ENCODE data around the gene MIS12. TPM values are rescaled to one million over a fixed set of nuclear protein-coding genes. Genes with fewer than 3 reads are reported as not detected.

Gene MIS12
- total RNA-seq, 1 experiment from 2014 or later, result 13.3 TPM

DNA sequence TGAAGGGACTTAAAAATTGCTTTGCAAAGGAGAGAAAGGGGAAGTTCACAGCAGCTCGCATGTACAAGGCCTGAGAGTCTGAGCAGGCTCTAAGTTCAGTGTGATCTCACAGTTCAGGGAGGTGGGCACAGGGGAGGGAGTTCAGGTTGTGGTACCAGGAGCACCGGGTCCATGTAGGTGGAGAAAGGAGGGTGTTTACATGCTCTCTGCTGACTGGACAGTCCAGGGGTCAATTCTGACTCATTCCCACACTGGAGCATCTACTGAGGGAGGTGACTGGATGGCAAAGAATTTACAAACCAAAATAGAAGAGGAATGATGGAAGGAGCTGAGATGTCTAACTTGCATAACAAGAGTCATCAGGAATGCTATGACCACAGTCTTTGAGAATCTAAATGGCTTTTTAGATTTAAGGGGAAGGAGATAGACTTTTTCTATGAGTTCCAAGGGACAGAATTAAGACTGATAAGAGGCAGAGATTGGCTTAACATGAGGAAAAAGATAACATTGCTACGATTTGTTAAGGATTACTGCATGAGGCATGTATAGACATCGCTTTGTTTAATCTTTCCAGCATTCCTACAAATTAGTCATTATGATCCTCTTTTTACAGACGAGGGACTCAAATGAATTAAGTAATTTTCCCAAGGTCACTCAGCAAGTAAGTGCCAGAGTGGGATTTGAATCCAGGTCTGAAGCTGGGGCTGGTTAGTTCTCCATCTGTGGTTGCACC, 29.9 kb downstream of the MIS12 start:
- no peaks in the 10 kb centered on the region for H3K27me3 ChIP-seq
- H3K4me3 ChIP-seq, result no peak overlapping the region
- no peaks in the 10 kb centered on the region for H3K36me3 ChIP-seq
- peak; percentile 83 for DNase-seq
- no peaks in the 10 kb centered on the region for H3K9me3 ChIP-seq

DNA sequence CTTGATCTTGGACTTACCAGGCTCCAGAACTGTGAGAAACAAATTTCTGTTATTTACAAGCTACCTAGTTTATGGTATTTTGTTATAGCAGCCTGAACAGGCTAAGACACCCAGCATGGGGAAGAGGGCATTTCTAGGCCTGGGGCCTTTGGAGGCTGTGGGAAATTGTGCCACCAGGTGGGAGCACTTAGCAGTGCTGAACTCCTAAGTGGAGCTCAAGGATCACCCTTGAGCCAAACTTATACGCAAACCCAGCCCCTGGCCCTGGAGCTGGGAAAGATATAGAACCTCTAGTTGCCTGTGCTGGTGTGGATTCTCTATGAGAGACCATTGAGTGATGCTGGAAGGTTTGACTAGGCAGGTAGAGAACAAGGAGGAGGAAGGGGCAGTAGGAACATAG, 36.1 kb downstream of the MIS12 start:
- no peak for DNase-seq
- Histone ChIP-seq H3K4me3 (no peak overlapping the region), H3K9me3 (no peaks in the 10 kb centered on the region), H3K27me3 (no peaks in the 10 kb centered on the region), H3K36me3 (no peaks in the 10 kb centered on the region)

DNA sequence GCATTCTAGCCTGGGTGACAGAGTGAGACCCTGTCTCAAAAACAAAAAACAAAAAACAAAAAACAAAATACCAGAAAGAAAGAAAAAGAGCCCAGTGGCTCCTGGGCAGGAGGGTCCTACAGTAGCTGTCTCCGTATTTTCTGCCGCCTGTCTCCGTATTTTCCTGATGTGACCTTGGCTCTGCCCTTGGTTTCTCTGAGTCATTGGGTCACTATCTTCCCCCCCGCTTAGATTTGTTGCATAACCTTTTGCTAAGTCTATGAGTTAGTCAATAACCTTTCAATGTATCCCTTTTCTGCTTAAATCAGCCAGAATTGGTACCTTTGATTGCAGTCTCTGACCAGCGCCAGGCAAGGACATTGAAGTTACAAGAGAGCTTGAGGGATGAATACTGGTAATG, 36.9 kb downstream of the MIS12 start:
- Histone ChIP-seq H3K36me3 (no peaks in the 10 kb centered on the region), H3K27me3 (no peaks in the 10 kb centered on the region), H3K9me3 (no peaks in the 10 kb centered on the region), H3K4me3 (no peak overlapping the region)
- no peak for DNase-seq

DNA sequence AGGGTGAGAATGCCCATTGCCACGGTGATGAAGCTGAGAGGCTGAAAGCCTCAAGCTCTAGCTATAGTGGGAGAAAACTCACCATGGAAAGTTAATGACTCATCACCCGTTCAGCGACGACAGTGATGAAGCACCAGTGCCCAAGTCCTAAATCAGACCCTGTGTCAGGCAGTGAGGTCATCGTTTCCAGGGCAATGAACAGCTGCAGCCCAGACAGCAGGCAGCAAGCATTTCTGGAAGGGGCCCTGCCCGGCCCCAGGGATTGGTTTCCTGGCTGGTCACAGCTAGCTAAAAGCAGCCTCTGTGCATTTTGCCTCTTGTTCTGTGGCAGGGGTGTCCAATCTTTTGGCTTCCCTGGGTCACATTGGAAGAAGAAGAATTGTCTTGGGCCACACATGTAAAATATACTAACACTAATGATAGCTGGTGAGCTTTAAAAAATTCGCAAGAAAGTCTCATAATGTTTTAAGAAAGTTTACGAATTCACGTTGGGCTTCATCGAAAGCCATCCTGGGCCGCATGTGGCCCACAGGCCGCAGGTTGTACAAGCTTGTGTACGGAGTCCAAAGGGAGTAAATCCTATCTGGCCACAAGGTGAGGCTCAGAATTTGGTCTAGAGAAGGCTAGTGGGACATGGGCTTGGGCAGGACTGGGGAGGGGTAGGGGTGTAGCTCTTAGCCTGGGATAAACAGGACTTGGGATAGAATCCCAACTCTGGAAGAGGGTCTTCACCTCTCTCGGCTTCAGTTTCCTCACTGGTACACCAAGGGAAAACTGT, 40.6 kb downstream of the MIS12 start:
- Histone ChIP-seq H3K4me3 (no peak overlapping the region), H3K9me3 (no peaks in the 10 kb centered on the region), H3K27me3 (no peaks in the 10 kb centered on the region), H3K36me3 (no peaks in the 10 kb centered on the region)
- peak; percentile 92 for DNase-seq

DNA sequence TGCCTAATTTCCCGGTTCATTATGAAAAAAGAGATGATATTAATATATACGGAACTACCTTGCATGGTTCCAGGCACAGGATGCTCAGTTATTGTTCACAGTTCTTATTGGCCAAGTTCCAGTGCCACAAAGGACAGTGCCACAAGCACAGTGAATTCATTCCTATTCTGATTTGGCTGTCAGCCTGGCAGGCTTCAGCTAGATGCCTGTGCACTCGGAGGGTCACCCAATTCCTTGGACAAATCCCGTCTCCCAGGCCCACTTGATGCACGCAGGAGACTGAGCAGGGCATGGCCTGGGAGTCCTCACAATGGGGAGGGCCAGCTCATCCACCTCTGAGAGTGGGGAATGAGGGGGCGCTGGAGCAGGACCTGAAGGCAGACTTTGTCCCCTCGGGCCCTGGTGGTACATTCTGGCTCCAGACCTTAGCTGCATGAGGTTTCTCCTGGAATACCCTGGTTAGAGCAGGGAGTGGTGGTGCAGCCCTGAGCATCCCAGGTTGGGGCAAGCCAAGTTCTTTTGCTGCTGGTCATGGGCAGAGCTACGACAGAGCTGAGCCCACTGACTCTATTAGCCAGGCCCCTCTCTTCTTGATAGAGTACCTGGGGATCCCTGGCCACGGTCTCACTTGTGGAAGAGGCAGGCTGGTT, 41.4 kb downstream of the MIS12 start:
- Histone ChIP-seq H3K36me3 (no peaks in the 10 kb centered on the region), H3K4me3 (no peak overlapping the region), H3K27me3 (no peaks in the 10 kb centered on the region), H3K9me3 (no peaks in the 10 kb centered on the region)
- DNase-seq, result no peak

DNA sequence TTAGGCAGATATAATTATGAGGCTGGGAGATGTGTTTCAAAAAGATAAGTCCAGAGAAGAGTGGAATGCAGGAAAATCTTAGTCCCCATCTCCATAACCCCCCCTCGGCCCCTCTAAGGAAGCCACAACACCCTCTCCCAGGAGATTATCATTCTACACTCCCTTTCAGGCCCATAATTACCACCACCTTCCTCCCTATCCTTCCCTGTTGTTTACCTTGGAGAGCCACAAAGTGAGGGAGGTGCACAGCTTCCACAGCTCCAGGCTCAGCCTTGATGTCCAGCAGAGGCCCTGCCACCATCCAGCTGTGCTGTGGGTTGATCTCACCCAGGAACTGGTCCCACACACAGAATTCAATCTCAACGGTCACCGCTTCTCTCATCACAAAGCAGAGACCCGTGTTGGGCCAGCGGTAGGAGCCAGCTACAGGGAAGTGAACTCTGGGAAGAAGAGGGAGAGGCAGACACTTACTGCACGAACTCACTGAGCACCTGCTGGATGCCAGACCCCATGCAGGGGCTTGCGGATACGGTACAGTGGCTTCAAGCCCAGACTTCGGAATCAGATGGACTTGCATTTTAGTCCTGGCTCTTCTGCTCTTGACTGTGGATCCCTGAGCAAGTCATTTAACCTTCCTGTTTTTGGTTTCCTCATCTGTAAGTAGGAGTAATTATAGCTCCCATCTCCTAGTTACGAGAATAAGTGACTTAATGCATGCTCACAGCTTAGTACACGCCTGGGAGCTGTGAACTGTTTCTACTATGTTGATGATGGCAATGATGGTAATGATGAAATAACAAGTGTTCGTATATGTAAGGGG, 44.1 kb downstream of the MIS12 start:
- Histone ChIP-seq H3K9me3 (no peaks in the 10 kb centered on the region), H3K36me3 (no peaks in the 10 kb centered on the region), H3K4me3 (no peak overlapping the region), H3K27me3 (no peaks in the 10 kb centered on the region)
- DNase-seq, result no peak

DNA sequence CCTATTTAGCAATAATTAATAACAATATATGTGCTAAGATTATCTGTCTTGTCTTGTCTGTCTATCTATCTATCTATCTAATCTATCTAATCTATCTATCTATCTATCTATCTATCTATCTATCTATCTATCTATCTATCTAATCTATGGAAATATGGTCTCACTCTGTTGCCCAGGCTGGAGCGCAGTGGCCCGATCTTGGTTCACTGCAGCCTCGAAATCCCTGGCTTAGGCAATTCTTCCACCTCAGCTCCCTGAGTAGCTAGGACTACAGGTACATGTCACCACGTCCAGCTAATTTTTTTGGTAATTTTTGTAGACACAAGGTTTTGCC, 44.7 kb downstream of the MIS12 start:
- Histone ChIP-seq H3K27me3 (no peaks in the 10 kb centered on the region), H3K4me3 (no peak overlapping the region), H3K36me3 (no peaks in the 10 kb centered on the region), H3K9me3 (no peaks in the 10 kb centered on the region)
- no peak for DNase-seq

DNA sequence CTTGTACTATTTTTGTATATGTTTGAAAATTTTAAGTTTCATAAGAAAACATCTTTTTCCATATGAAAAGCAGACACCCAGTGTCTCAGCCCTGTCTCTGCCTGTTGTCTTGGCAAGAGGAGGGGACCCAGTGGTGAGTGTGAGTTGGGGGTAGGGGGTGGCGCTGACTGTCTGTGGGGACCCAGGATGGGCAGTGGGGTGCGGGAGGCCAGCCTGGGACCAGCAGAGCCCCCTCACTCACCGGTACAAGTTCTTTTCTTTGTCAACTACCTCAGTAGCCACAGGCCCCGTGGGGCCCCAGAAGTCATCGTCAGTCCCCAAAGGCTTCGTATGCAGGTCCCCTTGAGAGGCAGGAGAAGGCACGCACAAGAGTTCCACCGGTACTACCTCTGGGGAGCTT, 46.2 kb downstream of the MIS12 start:
- DNase-seq, result no peak
- Histone ChIP-seq H3K9me3 (no peaks in the 10 kb centered on the region), H3K4me3 (no peak overlapping the region), H3K36me3 (no peaks in the 10 kb centered on the region), H3K27me3 (no peaks in the 10 kb centered on the region)

DNA sequence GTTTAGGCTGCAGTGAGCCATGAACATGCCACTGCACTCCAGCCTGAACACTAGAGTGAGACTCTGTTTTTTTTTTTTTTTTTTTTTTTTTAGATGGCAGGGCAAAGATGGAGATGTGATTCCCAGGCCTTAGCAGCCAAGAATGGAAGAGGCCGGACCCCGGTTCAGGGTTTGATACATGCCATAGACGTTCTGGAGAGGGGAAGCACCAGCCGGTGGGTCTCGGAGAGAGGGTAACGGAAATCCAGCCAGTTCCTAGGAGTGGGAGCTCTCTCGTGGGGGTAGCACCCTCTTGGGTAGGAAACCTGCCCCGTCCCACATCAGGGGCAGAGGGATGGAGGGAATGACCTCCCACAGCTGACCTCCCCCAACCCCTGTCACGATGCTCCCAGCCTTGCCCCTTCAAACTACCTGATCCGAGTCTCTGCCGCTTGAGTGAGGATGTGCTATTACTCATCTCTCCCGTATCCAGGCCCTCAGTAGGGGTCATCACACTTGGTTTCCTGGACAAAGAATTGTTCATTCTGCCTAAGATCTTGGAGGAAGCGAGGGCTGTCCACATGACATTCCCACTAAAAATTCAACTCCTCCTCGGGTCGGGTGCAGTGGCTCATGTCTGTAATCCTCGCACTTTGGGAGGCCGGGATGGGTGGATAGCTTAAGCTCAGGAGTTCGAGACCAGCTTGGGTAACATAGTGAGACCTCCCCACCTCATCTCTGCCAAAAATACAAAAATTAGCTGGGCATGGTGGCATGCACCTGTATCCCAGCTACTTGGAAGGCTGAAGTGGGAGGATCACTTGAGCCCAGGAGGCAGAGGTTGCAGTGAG, 47.3 kb downstream of the MIS12 start:
- Histone ChIP-seq H3K36me3 (no peaks in the 10 kb centered on the region), H3K4me3 (no peak overlapping the region), H3K9me3 (no peaks in the 10 kb centered on the region), H3K27me3 (no peaks in the 10 kb centered on the region)
- DNase-seq, result no peak

DNA sequence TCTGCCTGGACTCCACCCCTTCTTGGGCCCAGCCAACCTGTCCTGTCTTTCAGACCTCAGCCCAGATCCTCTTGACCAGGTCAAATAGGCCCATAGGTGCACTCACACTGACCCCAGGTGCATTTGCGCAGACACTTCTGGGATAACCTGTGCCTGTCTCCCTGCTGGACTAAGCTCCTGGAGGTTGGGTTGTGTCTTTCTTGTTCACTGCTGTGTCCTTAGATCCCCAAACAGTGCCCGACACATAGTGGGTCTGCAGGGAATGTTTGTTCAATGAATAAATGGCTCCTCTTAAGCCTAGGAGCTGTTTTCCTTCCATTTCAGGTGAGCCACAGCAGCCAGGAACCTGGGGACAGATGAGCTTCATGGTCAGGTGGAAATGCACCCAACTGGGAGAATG, 49.1 kb downstream of the MIS12 start:
- Histone ChIP-seq H3K36me3 (no peaks in the 10 kb centered on the region), H3K27me3 (no peaks in the 10 kb centered on the region), H3K4me3 (no peak overlapping the region), H3K9me3 (no peaks in the 10 kb centered on the region)
- no peak for DNase-seq

DNA sequence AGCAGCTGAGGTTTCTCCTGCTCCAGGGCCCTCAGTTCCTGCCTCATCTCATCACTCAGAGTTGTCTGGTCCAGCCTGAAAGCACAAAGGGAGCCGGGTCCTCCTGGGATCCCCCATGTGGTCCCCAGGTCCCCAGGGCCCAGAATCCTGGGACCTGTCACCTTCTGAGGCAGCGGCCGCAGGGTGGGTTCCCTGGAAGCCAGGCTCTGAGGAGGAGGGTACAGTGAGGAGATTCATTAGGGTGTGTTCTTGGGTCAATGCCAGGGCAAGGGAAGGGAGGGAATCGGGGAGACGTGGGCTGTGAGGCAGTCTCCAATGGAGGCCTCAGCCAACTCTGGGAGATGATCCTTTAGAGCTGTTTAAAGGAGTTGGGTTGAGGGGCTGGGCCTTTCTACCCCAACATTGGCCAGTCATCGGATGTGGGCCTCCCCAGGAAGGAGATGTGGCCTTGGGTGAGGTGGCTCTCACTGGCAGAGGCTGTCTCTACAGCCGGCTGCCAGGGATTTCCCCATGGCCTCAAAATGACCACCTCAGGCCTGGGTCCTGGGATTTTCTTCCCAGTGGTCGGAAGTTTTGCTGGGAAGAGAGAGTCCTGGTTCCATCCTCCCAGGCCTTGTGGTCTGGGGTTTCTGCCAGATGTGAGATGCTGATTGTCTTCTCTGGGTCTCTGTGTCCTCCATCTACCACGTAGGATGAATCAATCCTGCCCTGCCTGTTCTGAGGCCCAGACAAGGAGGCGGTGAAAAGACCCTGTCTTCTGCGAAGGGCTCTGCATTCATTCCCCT, 50.7 kb downstream of the MIS12 start:
- DNase-seq, result no peak
- Histone ChIP-seq H3K27me3 (no peaks in the 10 kb centered on the region), H3K4me3 (no peak overlapping the region), H3K9me3 (no peaks in the 10 kb centered on the region), H3K36me3 (no peaks in the 10 kb centered on the region)

DNA sequence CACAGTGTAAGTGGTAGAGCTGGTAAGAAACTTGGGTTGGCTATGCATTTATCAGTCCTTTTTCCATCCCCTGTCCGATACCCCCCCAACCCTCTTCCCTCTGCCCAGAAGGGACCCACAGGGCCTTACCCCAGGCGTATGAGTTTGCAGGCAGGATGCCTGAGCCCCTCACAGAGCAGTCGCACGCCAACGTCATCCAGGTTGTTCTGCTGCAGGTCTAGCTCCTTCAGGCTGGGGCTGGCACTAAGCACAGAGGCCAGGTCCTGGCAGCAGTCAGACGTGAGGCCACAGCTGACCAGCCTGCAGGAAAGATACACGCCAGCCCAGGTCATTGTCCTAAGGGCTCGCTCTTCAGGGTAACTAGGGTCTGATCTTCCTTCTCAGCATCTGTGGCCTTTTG, 52.9 kb downstream of the MIS12 start:
- no peaks in the 10 kb centered on the region for H3K27me3 ChIP-seq
- no peaks in the 10 kb centered on the region for H3K9me3 ChIP-seq
- no peak overlapping the region for H3K4me3 ChIP-seq
- no peaks in the 10 kb centered on the region for H3K36me3 ChIP-seq
- no peak for DNase-seq

DNA sequence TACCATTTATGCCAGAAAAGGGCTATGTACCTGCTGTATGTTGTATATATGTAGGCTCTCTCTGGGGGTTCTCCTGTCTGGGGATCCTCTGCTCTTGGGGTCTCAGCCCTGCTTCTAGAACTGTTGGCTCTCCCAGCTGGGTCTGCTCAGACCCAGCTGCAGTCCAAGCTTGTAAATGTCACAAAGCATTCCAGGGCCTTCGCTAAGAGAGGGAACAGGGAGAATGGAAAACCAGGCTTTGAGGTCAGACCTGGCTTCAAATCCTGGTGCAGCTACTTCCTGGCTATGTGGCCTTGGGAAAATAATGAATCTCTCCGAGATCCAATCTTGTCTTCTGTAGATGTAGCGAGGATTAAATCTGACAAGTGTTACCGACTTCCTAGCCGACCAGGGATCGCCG, 54.0 kb downstream of the MIS12 start:
- no peak overlapping the region for H3K4me3 ChIP-seq
- H3K9me3 ChIP-seq, result no peaks in the 10 kb centered on the region
- no peak for DNase-seq
- no peaks in the 10 kb centered on the region for H3K36me3 ChIP-seq
- H3K27me3 ChIP-seq, result no peaks in the 10 kb centered on the region
